ENCODE measurements around the gene VAT1. TPM values are rescaled to one million over a fixed set of nuclear protein-coding genes. Genes with fewer than 3 reads are reported as not detected.
A peak's percentile ranks its signal among the peaks of the same experiment; 100 is the strongest.

The VAT1 gene
- total RNA-seq, 4 donors from 2014 or later: 89.2 to 187 (median 139) TPM

GRCh38 chr17:43027091-43028032, 5.2 kb upstream of the VAT1 start:
- 84% methylated on average over 2 of the region's 9 CpGs; no CpG with 5 or more reads in 1 of the 2 donors for WGBS, 2 donors (ENCODE audit: low coverage in 1 of 2)
- no peaks in the 10 kb centered on the region for H3K36me3 ChIP-seq
- no peak for TF ChIP-seq POLR2A (IDR thresholded peaks at IDR 0.05)
- TF ChIP-seq CTCF (IDR thresholded peaks at IDR 0.05): no peak
- no peak for TF ChIP-seq EP300 (IDR thresholded peaks at IDR 0.05)
- TF ChIP-seq POLR2AphosphoS5 (IDR thresholded peaks at IDR 0.05): no peak
- ATAC-seq: no peak
- H3K27me3 ChIP-seq: no peaks in the 10 kb centered on the region
- peaks cover 0 to 30% (median 11%) of the 10 kb centered on the region in 3 donors for H3K4me1 ChIP-seq
- H3K4me3 ChIP-seq: no peak overlapping the region
- no peaks in the 10 kb centered on the region for H3K9me3 ChIP-seq
- no peak overlapping the region for H3K27ac ChIP-seq

- TF ChIP-seq POLR2AphosphoS5 (IDR thresholded peaks at IDR 0.05) (no peak), POLR2A (IDR thresholded peaks at IDR 0.05) (no peak), EP300 (IDR thresholded peaks at IDR 0.05) (no peak), CTCF (IDR thresholded peaks at IDR 0.05) (no peak)
- Histone ChIP-seq H3K4me1 (peaks cover 0 to 30% (median 11%) of the 10 kb centered on the region in 3 donors), H3K4me3 (no peak overlapping the region), H3K27me3 (no peaks in the 10 kb centered on the region), H3K36me3 (no peaks in the 10 kb centered on the region), H3K27ac (peak overlapping the region in 1 of 4 donors; percentile 81), H3K9me3 (no peaks in the 10 kb centered on the region)
- no peak for ATAC-seq
- 30 to 65% methylated on average over 1 to 5 of the region's 5 CpGs for WGBS, 2 donors (ENCODE audit: low coverage in 1 of 2)
Observed at GRCh38 chr17:43026595-43026994, 4.4 kb upstream of the VAT1 start.

- H3K4me1 ChIP-seq: peaks cover 0 to 35% (median 11%) of the 10 kb centered on the region in 3 donors
- 29 to 74% methylated on average over 4 to 6 of the region's 16 CpGs for WGBS, 2 donors (ENCODE audit: low coverage in 1 of 2)
- ATAC-seq: no peak
- peak overlapping the region in 3 of 4 donors; percentile 81 to 84 (median 81) for H3K27ac ChIP-seq
- TF ChIP-seq CTCF (IDR thresholded peaks at IDR 0.05) (no peak), POLR2AphosphoS5 (IDR thresholded peaks at IDR 0.05) (no peak), EP300 (IDR thresholded peaks at IDR 0.05) (no peak), POLR2A (IDR thresholded peaks at IDR 0.05) (no peak)
- H3K36me3 ChIP-seq: no peaks in the 10 kb centered on the region
- no peak overlapping the region for H3K4me3 ChIP-seq
- no peaks in the 10 kb centered on the region for H3K27me3 ChIP-seq
- no peaks in the 10 kb centered on the region for H3K9me3 ChIP-seq
Observed at GRCh38 chr17:43025766-43026537, 3.8 kb upstream of the VAT1 start.

- H3K36me3 ChIP-seq: no peaks in the 10 kb centered on the region
- TF ChIP-seq CTCF (IDR thresholded peaks at IDR 0.05): no peak
- TF ChIP-seq POLR2AphosphoS5 (IDR thresholded peaks at IDR 0.05): no peak
- TF ChIP-seq POLR2A (IDR thresholded peaks at IDR 0.05): no peak
- no peak for TF ChIP-seq EP300 (IDR thresholded peaks at IDR 0.05)
- WGBS, 2 donors (ENCODE audit: low coverage in 1 of 2): 28 to 40% methylated on average over 3 to 6 of the region's 27 CpGs
- ATAC-seq: no peak
- no peaks in the 10 kb centered on the region for H3K27me3 ChIP-seq
- H3K4me1 ChIP-seq: peaks cover 0 to 41% (median 15%) of the 10 kb centered on the region in 3 donors
- no peaks in the 10 kb centered on the region for H3K9me3 ChIP-seq
- peak overlapping the region; percentile 39 to 63 for H3K4me3 ChIP-seq
- peak overlapping the region in 3 of 4 donors; percentile 81 to 84 (median 81) for H3K27ac ChIP-seq
Observed at GRCh38 chr17:43025290-43025657, 3.1 kb upstream of the VAT1 start.

Data from gastroesophageal sphincter (tissue), 4 donors.